Fibroblast of lung (primary cell): ENCODE data around the gene GPC6. TPM values are rescaled to one million over a fixed set of nuclear protein-coding genes. Genes with fewer than 3 reads are reported as not detected.

ENCODE experiments used
- DNase-seq, 2 donors: peaks; one replicate each; pipeline versions ENCODE4 v3.0.0 to v3.0.0-alpha.2; 2010; ENCODE audit warnings: low read depth in 2 of 2
- H2AFZ ChIP-seq: 2 replicates; pipeline ENCODE4 v1.5.1; 2012; ENCODE audit warnings: low read length, control low read depth, inconsistent platforms
- H3K27ac ChIP-seq: 2 replicates; pipeline ENCODE4 v1.5.1; 2011; ENCODE audit warnings: low read length, control low read depth; ENCODE audit not compliant: insufficient read depth
- H3K27me3 ChIP-seq: 2 replicates; pipeline ENCODE4 v1.5.1; 2011; ENCODE audit warnings: mild to moderate bottlenecking, low read length; ENCODE audit not compliant: control insufficient read depth, insufficient read depth
- H3K36me3 ChIP-seq: 2 replicates; pipeline ENCODE4 v1.5.1; 2011; ENCODE audit warnings: low read length; ENCODE audit not compliant: control insufficient read depth, insufficient read depth
- H3K4me1 ChIP-seq: 2 replicates; pipeline ENCODE4 v1.5.1; 2011; ENCODE audit warnings: low read length; ENCODE audit not compliant: control insufficient read depth, insufficient read depth; ENCODE audit errors: extremely low read depth
- H3K4me2 ChIP-seq: 2 replicates; pipeline ENCODE4 v1.5.1; 2011; ENCODE audit warnings: low read length, control low read depth; ENCODE audit not compliant: insufficient read depth; ENCODE audit errors: extremely low read depth
- H3K4me3 ChIP-seq, 4 experiments: fragments of 200-600 bp in 1 of 4; sonication (generic) in 1 of 4; replicated peaks in 1 of 4; 2 replicates each; pipeline ENCODE4 v1.5.1; 2011 to 2016; ENCODE audit warnings: low read length in 4 of 4, low read depth in 3 of 4, mild to moderate bottlenecking in 3 of 4, control low read depth in 2 of 4, inconsistent platforms in 1 of 4, mixed read lengths in 1 of 4; ENCODE audit not compliant: insufficient read depth in 1 of 4; ENCODE audit errors: control extremely low read depth in 1 of 4
- H3K79me2 ChIP-seq: 2 replicates; pipeline ENCODE4 v1.5.1; 2012; ENCODE audit warnings: mild to moderate bottlenecking, low read length, inconsistent platforms; ENCODE audit not compliant: control insufficient read depth, insufficient read depth
- H3K9ac ChIP-seq: 2 replicates; pipeline ENCODE4 v1.5.1; 2011; ENCODE audit warnings: mild to moderate bottlenecking, low read length, control low read depth; ENCODE audit not compliant: insufficient read depth
- H3K9me3 ChIP-seq: 2 replicates; pipeline ENCODE4 v1.5.1; 2012; ENCODE audit warnings: low read depth, low read length; ENCODE audit not compliant: control insufficient read depth, insufficient read depth
- H4K20me1 ChIP-seq: 2 replicates; pipeline ENCODE4 v1.5.1; 2011; ENCODE audit warnings: low read length; ENCODE audit not compliant: control insufficient read depth, insufficient read depth; ENCODE audit errors: extremely low read depth
- EZH2 ChIP-seq: IDR thresholded peaks from 2 replicates; pipeline ENCODE4 v1.5.1; 2012; ENCODE audit warnings: low read length, control low read depth, mild to moderate bottlenecking; ENCODE audit errors: missing control alignments
- polyA plus RNA-seq, 2 donors: library from polyadenylated mRNA; depleted of rRNA in 1 of 2; stranded (reverse) in 1 of 2; unstranded in 1 of 2; fragments of >200 nt; gene quantifications; 2 replicates each; pipeline ENCODE4 v1.2.1, GENCODE V29; 2011 to 2012; ENCODE audit warnings: missing spikeins in 1 of 2
- total RNA-seq: library from RNA; depleted of rRNA; stranded (reverse); fragments of >200 nt; gene quantifications from 2 replicates; pipeline ENCODE4 v1.2.1, GENCODE V29; 2014
- TF ChIP-seq, protein P1 (sequence below), 2 donors: IDR thresholded peaks in 1 of 2; conservative IDR thresholded peaks in 1 of 2; 1 replicate in 1 of 2; 2 replicates in 1 of 2; pipeline ENCODE4 v1.5.1; 2011 to 2012; ENCODE audit warnings: low read length in 2 of 2, control low read depth in 1 of 2, inconsistent platforms in 1 of 2, low read depth in 1 of 2, mild to moderate bottlenecking in 1 of 2

The GPC6 gene
- total and polyA plus RNA-seq, 2 donors (not counting 1 experiment from before 2014, with no cell fraction given) = 11.2 to 33.7 TPM

DNA sequence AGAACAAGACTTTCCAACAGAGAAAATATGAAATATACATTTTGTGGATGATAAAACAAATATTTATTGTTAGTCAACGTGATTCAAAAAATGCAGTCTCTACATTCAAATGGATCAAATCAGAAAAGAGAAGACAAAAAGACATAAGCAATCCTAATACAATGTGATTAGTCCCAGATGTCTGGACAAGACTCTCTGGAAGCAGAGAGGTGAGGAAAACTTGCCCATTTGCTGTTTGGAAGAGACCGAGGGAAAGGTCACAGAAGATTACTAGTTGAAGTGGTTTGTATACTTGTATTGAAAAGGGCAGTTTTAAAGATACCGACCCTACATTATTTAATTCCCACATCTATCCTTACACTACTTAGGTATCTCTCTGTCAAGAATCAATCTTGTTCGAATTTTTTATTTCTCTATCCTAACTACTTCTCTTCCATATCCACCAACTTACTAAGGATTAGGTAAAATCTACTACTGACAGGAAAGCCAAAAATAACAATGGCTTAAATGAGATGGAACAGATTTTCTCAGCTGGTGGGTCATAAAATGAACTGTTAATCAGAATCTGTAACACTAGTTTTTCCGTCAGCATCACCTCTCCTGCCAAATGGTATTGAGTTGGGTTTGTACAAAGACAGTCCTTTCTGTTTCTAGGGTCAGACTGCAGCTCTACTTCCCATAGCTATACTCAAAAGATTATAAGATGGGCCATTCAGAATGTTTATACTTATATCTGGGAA, 755.7 kb downstream of the GPC6 start:
- Histone ChIP-seq H3K27ac (no peak overlapping the region), H3K27me3 (no peaks in the 10 kb centered on the region), H3K4me2 (no peak overlapping the region), H3K79me2 (no peaks in the 10 kb centered on the region), H2AFZ (no peak overlapping the region), H3K9ac (no peak overlapping the region), H3K9me3 (no peaks in the 10 kb centered on the region), H4K20me1 (no peaks in the 10 kb centered on the region), H3K36me3 (no peaks in the 10 kb centered on the region), H3K4me3 (no peak overlapping the region), H3K4me1 (no peaks in the 10 kb centered on the region)
- no peak for TF ChIP-seq EZH2
- TF ChIP-seq, protein P1, sequence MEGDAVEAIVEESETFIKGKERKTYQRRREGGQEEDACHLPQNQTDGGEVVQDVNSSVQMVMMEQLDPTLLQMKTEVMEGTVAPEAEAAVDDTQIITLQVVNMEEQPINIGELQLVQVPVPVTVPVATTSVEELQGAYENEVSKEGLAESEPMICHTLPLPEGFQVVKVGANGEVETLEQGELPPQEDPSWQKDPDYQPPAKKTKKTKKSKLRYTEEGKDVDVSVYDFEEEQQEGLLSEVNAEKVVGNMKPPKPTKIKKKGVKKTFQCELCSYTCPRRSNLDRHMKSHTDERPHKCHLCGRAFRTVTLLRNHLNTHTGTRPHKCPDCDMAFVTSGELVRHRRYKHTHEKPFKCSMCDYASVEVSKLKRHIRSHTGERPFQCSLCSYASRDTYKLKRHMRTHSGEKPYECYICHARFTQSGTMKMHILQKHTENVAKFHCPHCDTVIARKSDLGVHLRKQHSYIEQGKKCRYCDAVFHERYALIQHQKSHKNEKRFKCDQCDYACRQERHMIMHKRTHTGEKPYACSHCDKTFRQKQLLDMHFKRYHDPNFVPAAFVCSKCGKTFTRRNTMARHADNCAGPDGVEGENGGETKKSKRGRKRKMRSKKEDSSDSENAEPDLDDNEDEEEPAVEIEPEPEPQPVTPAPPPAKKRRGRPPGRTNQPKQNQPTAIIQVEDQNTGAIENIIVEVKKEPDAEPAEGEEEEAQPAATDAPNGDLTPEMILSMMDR (conservative IDR thresholded peaks at IDR 0.05 in 1 of 2, IDR thresholded peaks at IDR 0.05 in 1 of 2; ENCODE audit: low read depth in 1 of 2, low read length in 2 of 2) = no peak
- DNase-seq = no peak

DNA sequence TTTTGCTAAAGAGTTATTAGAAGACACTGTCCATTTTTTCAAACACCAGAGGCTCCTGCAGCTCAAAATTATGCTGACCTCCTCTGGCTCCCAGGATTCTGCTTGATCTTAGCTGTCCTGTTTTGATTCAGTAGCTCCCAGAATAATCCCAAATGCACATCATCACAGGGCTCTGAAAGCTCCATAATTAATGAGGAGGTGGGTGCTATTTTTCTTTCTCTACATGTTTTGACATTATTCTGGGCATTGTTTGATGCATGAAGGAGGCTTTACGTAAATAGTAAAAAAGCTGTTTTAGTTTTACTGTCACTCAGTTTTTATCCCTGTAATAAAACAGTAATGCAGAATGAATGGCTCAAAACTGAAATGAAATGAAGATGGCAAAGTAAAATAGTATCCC, 757.4 kb downstream of the GPC6 start:
- no peaks in the 10 kb centered on the region for H4K20me1 ChIP-seq
- H3K9ac ChIP-seq = no peak overlapping the region
- no peak overlapping the region for H3K4me3 ChIP-seq
- DNase-seq = no peak
- H3K27ac ChIP-seq = no peak overlapping the region
- H3K27me3 ChIP-seq = no peaks in the 10 kb centered on the region
- no peaks in the 10 kb centered on the region for H3K36me3 ChIP-seq
- H3K4me2 ChIP-seq = no peak overlapping the region
- TF ChIP-seq EZH2 = no peak
- TF ChIP-seq, protein P1 (conservative IDR thresholded peaks at IDR 0.05 in 1 of 2, IDR thresholded peaks at IDR 0.05 in 1 of 2; ENCODE audit: low read depth in 1 of 2, low read length in 2 of 2) = no peak
- H2AFZ ChIP-seq = no peak overlapping the region
- H3K4me1 ChIP-seq = no peaks in the 10 kb centered on the region
- no peaks in the 10 kb centered on the region for H3K9me3 ChIP-seq
- no peaks in the 10 kb centered on the region for H3K79me2 ChIP-seq

DNA sequence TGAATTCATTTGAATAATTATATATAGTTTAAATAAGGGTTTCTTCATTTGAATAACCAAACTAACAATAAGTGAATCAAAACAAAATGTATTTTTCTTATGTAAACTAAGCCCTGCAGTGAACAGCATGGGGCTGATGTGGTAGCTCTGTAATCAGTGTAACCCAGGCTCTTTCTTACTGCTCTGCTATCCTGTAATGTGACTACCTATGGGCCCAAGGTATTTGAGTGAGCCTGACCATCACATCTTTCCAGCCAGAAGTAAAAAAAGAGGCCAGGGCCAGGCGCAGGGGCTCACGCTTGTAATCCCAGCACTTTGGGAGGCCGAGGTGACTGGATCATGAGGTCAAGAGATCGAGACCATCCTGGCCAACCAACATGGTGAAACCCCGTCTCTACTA, 758.3 kb downstream of the GPC6 start:
- H3K9me3 ChIP-seq = no peaks in the 10 kb centered on the region
- no peak overlapping the region for H3K4me3 ChIP-seq
- no peaks in the 10 kb centered on the region for H3K4me1 ChIP-seq
- DNase-seq = no peak
- no peak overlapping the region for H3K9ac ChIP-seq
- H3K36me3 ChIP-seq = no peaks in the 10 kb centered on the region
- no peak for TF ChIP-seq EZH2
- TF ChIP-seq, protein P1 (conservative IDR thresholded peaks at IDR 0.05 in 1 of 2, IDR thresholded peaks at IDR 0.05 in 1 of 2; ENCODE audit: low read depth in 1 of 2, low read length in 2 of 2) = no peak
- no peak overlapping the region for H3K27ac ChIP-seq
- H3K79me2 ChIP-seq = no peaks in the 10 kb centered on the region
- no peaks in the 10 kb centered on the region for H4K20me1 ChIP-seq
- H2AFZ ChIP-seq = no peak overlapping the region
- H3K4me2 ChIP-seq = no peak overlapping the region
- H3K27me3 ChIP-seq = no peaks in the 10 kb centered on the region
